Upper lobe of right lung (tissue), 1 donor: ENCODE results near the gene NTNG1. TPM values are rescaled to one million over a fixed set of nuclear protein-coding genes. Genes with fewer than 3 reads are reported as not detected.

Source experiments
- ATAC-seq: fragments of 200-7000 bp; cut with Tn5 transposase; one replicate; pipeline ENCODE4 v1.9.1; 2020; ENCODE audit warnings: mild to moderate bottlenecking, moderate library complexity
- DNase-seq: peaks from one replicate; pipeline ENCODE4 v3.0.0-alpha.2; 2020
- H3K27ac ChIP-seq: fragments of 200-600 bp; one replicate; pipeline ENCODE4 v1.8.0; 2022
- H3K27me3 ChIP-seq: fragments of 200-600 bp; one replicate; pipeline ENCODE4 v1.8.0; 2022; ENCODE audit warnings: mild to moderate bottlenecking
- H3K36me3 ChIP-seq: fragments of 200-600 bp; one replicate; pipeline ENCODE4 v1.8.0; 2022
- H3K4me1 ChIP-seq: fragments of 200-600 bp; one replicate; pipeline ENCODE4 v1.8.0; 2022
- H3K4me3 ChIP-seq: fragments of 200-600 bp; one replicate; pipeline ENCODE4 v1.8.0; 2022; ENCODE audit warnings: mild to moderate bottlenecking
- H3K9me3 ChIP-seq: fragments of 200-600 bp; one replicate; pipeline ENCODE4 v1.8.0; 2022
- intact Hi-C: fragments of 100-400 bp; cut with DNase I; formaldehyde crosslinking; loops from one replicate; pipeline ENCODE4 v1.11.0; 2022
- total RNA-seq: library from RNA; stranded (reverse); fragmentation: NEBNext Ultra II Directional; extraction: Animal tissue kit (Norgen Biotek cat#: 25700); gene quantifications from one replicate; pipeline ENCODE4 v1.2.1, GENCODE V29; 2021
- TF ChIP-seq, protein P1 (sequence below): fragments of 200-600 bp; IDR thresholded peaks from one replicate; pipeline ENCODE4 v1.8.0; 2022; ENCODE audit warnings: antibody characterized with exemption
- donor health status: DM: no; HTN: yes; CAD: no; lungs with severe emphysema.

Gene NTNG1
- total RNA-seq, 1 donor from 2014 or later: 12.6 TPM

DNA sequence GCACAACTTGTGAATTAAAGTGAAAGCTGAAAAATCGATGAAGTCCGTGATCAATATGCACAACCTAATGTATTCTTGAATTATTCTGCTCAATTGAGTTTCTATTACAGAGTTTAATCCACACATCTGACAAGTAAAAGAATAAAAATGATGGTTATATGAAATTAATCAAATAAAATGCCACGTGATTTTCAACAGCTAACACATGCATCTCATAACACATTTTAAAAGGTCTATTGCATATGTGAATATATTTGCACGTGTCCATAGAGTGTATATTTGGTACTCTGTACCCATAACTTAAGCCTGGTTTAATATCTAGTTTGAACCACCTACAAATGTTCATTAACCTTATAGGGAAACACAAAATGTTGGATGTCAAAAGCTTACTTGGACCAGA, 266.2 kb downstream of the NTNG1 start:
- TF ChIP-seq, protein P1, sequence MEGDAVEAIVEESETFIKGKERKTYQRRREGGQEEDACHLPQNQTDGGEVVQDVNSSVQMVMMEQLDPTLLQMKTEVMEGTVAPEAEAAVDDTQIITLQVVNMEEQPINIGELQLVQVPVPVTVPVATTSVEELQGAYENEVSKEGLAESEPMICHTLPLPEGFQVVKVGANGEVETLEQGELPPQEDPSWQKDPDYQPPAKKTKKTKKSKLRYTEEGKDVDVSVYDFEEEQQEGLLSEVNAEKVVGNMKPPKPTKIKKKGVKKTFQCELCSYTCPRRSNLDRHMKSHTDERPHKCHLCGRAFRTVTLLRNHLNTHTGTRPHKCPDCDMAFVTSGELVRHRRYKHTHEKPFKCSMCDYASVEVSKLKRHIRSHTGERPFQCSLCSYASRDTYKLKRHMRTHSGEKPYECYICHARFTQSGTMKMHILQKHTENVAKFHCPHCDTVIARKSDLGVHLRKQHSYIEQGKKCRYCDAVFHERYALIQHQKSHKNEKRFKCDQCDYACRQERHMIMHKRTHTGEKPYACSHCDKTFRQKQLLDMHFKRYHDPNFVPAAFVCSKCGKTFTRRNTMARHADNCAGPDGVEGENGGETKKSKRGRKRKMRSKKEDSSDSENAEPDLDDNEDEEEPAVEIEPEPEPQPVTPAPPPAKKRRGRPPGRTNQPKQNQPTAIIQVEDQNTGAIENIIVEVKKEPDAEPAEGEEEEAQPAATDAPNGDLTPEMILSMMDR: no peak
- Histone ChIP-seq H3K4me3 (no peak overlapping the region), H3K27me3 (no peaks in the 10 kb centered on the region), H3K27ac (no peak overlapping the region), H3K9me3 (no peaks in the 10 kb centered on the region), H3K4me1 (no peaks in the 10 kb centered on the region), H3K36me3 (no peaks in the 10 kb centered on the region)
- no peak for DNase-seq
- no peak for ATAC-seq
- intact Hi-C loops: no loop called here

DNA sequence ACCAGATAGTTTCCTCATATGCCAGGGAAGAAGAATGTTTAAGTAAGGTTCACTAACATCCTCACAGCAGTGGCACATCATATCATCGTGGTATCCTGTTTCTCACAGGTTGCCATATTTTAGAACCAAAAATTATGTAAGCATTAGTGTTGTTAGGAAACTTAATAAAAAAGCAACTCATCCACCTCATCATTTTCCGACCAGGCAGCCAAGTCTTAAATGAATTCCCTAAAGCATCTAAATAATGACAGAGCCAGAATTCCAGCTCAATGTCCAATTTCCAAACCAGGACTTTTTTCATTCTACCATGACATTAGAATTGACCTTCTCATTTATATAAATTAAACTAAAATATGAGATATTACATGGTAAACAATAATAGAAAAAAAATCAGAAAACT, 272.7 kb downstream of the NTNG1 start:
- H3K27me3 ChIP-seq: no peaks in the 10 kb centered on the region
- no peak overlapping the region for H3K27ac ChIP-seq
- H3K9me3 ChIP-seq: no peaks in the 10 kb centered on the region
- no peaks in the 10 kb centered on the region for H3K4me1 ChIP-seq
- DNase-seq (no peak), ATAC-seq (no peak)
- H3K4me3 ChIP-seq: no peak overlapping the region
- TF ChIP-seq, protein P1: no peak
- H3K36me3 ChIP-seq: no peaks in the 10 kb centered on the region
- intact Hi-C loops: no loop called here

DNA sequence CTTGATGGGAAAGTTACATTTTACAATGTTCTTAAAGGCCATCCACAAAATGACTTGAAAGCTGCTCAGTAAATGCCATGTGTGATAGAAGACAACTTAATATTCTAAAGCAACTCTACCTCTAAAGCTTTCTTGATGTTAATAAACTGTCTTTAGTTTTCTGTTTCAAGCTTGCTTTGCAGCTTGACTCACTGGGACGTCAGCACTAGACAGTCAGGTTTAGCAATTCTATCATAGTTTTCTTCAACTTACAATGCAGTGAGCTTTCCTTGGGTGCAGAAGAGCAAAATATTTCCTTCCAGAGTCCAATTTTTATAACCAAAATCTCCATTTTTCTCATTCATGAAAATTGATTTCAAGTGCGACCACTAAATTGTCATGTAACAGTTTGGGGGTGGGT, 273.1 kb downstream of the NTNG1 start:
- H3K4me1 ChIP-seq: no peaks in the 10 kb centered on the region
- no peak overlapping the region for H3K4me3 ChIP-seq
- ATAC-seq (no peak), DNase-seq (no peak)
- H3K27me3 ChIP-seq: no peaks in the 10 kb centered on the region
- intact Hi-C loops: no loop called here
- no peaks in the 10 kb centered on the region for H3K9me3 ChIP-seq
- no peaks in the 10 kb centered on the region for H3K36me3 ChIP-seq
- H3K27ac ChIP-seq: no peak overlapping the region
- TF ChIP-seq, protein P1: no peak

DNA sequence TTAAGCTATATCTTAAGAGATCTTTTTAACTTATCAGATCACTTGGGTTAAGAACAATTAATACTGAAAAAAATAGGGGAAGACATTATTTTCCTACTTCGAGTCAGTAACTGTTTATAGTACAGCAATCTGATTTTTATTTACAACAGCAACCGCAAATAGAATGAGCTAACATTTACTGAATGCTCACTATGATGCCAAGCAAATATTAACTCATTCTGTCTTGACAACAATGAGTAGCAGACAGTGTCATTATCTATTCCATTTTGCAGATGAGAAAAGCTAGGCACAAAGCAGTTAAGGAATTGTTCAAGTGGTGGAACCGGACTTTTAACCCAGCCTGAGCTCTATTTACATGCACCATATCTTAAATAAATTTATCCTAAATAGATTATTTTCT, 273.7 kb downstream of the NTNG1 start:
- H3K36me3 ChIP-seq: no peaks in the 10 kb centered on the region
- no peaks in the 10 kb centered on the region for H3K27me3 ChIP-seq
- ATAC-seq (no peak), DNase-seq (no peak)
- intact Hi-C loops: no loop called here
- no peak overlapping the region for H3K4me3 ChIP-seq
- H3K27ac ChIP-seq: no peak overlapping the region
- no peaks in the 10 kb centered on the region for H3K9me3 ChIP-seq
- no peaks in the 10 kb centered on the region for H3K4me1 ChIP-seq
- TF ChIP-seq, protein P1: no peak

DNA sequence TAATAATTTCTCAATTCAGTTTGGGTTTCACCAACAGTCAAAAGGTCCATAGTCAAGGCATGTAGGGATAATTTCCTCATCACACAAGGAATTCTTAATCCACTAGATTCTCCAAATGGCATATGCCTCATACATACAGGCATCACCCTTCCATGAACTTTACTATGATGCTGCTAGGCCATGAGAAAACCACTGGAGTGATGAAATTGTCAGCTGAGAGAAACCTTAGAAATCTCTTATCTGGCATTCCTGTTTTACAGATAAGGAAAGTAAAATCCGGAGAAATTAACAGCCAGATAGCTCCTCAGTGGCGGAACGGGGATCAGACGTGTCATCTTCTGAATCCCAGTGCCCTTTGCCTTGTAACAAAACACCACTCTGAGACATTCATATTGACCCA, 274.4 kb downstream of the NTNG1 start:
- no peak overlapping the region for H3K27ac ChIP-seq
- no peaks in the 10 kb centered on the region for H3K4me1 ChIP-seq
- no peaks in the 10 kb centered on the region for H3K36me3 ChIP-seq
- no peaks in the 10 kb centered on the region for H3K9me3 ChIP-seq
- H3K4me3 ChIP-seq: no peak overlapping the region
- no peaks in the 10 kb centered on the region for H3K27me3 ChIP-seq
- ATAC-seq (no peak), DNase-seq (no peak)
- TF ChIP-seq, protein P1: no peak
- intact Hi-C loops: no loop called here

DNA sequence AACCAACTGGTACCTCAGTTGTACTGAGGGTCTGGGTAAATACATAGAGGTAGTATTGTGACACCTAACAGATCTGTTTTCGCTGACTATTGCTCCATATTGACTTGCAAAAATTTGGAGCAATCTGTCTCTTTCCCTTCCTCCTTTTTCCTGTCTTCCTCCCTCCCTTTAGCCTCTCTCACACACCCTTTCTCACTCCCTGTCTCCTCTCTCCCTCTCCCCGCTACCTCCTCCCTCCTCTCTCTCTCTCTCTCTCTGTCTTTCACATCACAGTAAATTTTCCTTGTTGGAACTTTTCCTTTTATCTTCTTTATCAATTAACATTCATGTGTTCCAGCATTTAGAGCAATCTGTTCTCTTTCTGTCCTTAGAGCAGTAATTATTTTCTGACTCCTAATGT, 278.2 kb downstream of the NTNG1 start:
- TF ChIP-seq, protein P1: no peak
- no peak for ATAC-seq
- Histone ChIP-seq H3K4me1 (no peaks in the 10 kb centered on the region), H3K27ac (no peak overlapping the region), H3K4me3 (no peak overlapping the region), H3K36me3 (no peaks in the 10 kb centered on the region), H3K9me3 (no peaks in the 10 kb centered on the region), H3K27me3 (no peaks in the 10 kb centered on the region)
- DNase-seq: no peak
- intact Hi-C loops: no loop called here
